Liver (tissue), 9 donors: Measurements from ENCODE around the gene FNBP1L. TPM values are rescaled to one million over a fixed set of nuclear protein-coding genes. Genes with fewer than 3 reads are reported as not detected.

ENCODE experiments used
- DNase-seq: peaks from one replicate; pipeline ENCODE4 v3.0.0-alpha.2; 2017; ENCODE audit warnings: low spot score
- H3K27ac ChIP-seq, 2 donors: one replicate each; pipeline ENCODE4 v1.7.0; 2013; ENCODE audit warnings: inconsistent platforms in 2 of 2, low read length in 2 of 2, control low read depth in 1 of 2, low read depth in 1 of 2, mild to moderate bottlenecking in 1 of 2
- H3K27me3 ChIP-seq, 4 donors: one replicate each; pipeline versions ENCODE4 v1.6.1 to v1.7.0; 2013; ENCODE audit warnings: low read length in 3 of 4, inconsistent platforms in 1 of 4, mild to moderate bottlenecking in 1 of 4, moderate library complexity in 1 of 4; ENCODE audit not compliant: control insufficient read depth in 4 of 4, insufficient read depth in 4 of 4
- H3K36me3 ChIP-seq, 4 donors: one replicate each; pipeline versions ENCODE4 v1.6.1 to v1.7.0; 2013; ENCODE audit warnings: low read length in 3 of 4, mild to moderate bottlenecking in 3 of 4, low read depth in 1 of 4, moderate library complexity in 1 of 4; ENCODE audit not compliant: control insufficient read depth in 4 of 4, insufficient read depth in 3 of 4
- H3K4me1 ChIP-seq, 4 donors: one replicate each; pipeline versions ENCODE4 v1.6.1 to v1.7.0; 2013; ENCODE audit warnings: low read length in 3 of 4, mild to moderate bottlenecking in 3 of 4, moderate library complexity in 1 of 4; ENCODE audit not compliant: control insufficient read depth in 4 of 4, insufficient read depth in 4 of 4
- H3K4me3 ChIP-seq, 3 donors: one replicate each; pipeline versions ENCODE4 v1.6.1 to v1.7.0; 2013; ENCODE audit warnings: low read length in 3 of 3, control low read depth in 1 of 3, low read depth in 1 of 3, mild to moderate bottlenecking in 1 of 3
- H3K9ac ChIP-seq, 2 donors: one replicate each; pipeline ENCODE4 v1.7.0; 2013; ENCODE audit warnings: low read length in 2 of 2, mild to moderate bottlenecking in 2 of 2, moderate library complexity in 2 of 2, control low read depth in 1 of 2, low read depth in 1 of 2
- H3K9me3 ChIP-seq, 4 donors: one replicate each; pipeline versions ENCODE4 v1.6.1 to v1.7.0; 2013; ENCODE audit warnings: low read length in 3 of 4; ENCODE audit not compliant: control insufficient read depth in 4 of 4
- ATF3 ChIP-seq: IDR thresholded peaks from 2 replicates; pipeline ENCODE4 v1.6.1; 2016; ENCODE audit warnings: antibody characterized with exemption
- CTCF ChIP-seq: fragments of 150-350 bp; IDR thresholded peaks from 2 replicates; pipeline ENCODE4 v1.5.1; 2017; ENCODE audit warnings: improper control_type of control experiment, low read depth, low read length; ENCODE audit not compliant: missing input control
- EGR1 ChIP-seq, 2 donors: IDR thresholded peaks; 2 replicates each; pipeline ENCODE4 v1.6.1; 2016 to 2018; ENCODE audit warnings: antibody characterized with exemption in 2 of 2, low read depth in 2 of 2
- FOXA1 ChIP-seq: IDR thresholded peaks from 2 replicates; pipeline ENCODE4 v1.6.1; 2016; ENCODE audit warnings: antibody characterized with exemption
- FOXA2 ChIP-seq: IDR thresholded peaks from 2 replicates; pipeline ENCODE4 v1.6.1; 2016; ENCODE audit warnings: antibody characterized with exemption
- GABPA ChIP-seq, 2 donors: IDR thresholded peaks in 1 of 2; conservative IDR thresholded peaks in 1 of 2; 2 replicates each; pipeline ENCODE4 v1.6.1; 2016; ENCODE audit warnings: antibody characterized with exemption in 2 of 2, mild to moderate bottlenecking in 1 of 2, moderate library complexity in 1 of 2
- HNF4A ChIP-seq, 2 donors: conservative IDR thresholded peaks; 2 replicates each; pipeline ENCODE4 v1.6.1; 2016; ENCODE audit warnings: antibody characterized with exemption in 2 of 2, mild to moderate bottlenecking in 2 of 2
- HNF4G ChIP-seq: IDR thresholded peaks from 2 replicates; pipeline ENCODE4 v1.6.1; 2016; ENCODE audit warnings: antibody characterized with exemption
- JUND ChIP-seq, 2 donors: IDR thresholded peaks; 2 replicates each; pipeline ENCODE4 v1.6.1; 2016; ENCODE audit warnings: antibody characterized with exemption in 2 of 2
- MAX ChIP-seq: IDR thresholded peaks from 2 replicates; pipeline ENCODE4 v1.6.1; 2016; ENCODE audit warnings: antibody characterized with exemption
- NR2F2 ChIP-seq: IDR thresholded peaks from 2 replicates; pipeline ENCODE4 v1.6.1; 2016; ENCODE audit warnings: antibody characterized with exemption
- RAD21 ChIP-seq, 2 donors: IDR thresholded peaks; 2 replicates each; pipeline ENCODE4 v1.6.1; 2016; ENCODE audit warnings: antibody characterized with exemption in 2 of 2, mild to moderate bottlenecking in 2 of 2
- REST ChIP-seq: IDR thresholded peaks from 2 replicates; pipeline ENCODE4 v1.6.1; 2016; ENCODE audit warnings: antibody characterized with exemption, mild to moderate bottlenecking
- RXRA ChIP-seq, 2 donors: IDR thresholded peaks; 2 replicates each; pipeline ENCODE4 v1.6.1; 2017 to 2018; ENCODE audit warnings: antibody characterized with exemption in 2 of 2, mild to moderate bottlenecking in 1 of 2
- SP1 ChIP-seq: IDR thresholded peaks from 2 replicates; pipeline ENCODE4 v1.6.1; 2018; ENCODE audit warnings: antibody characterized with exemption, mild to moderate bottlenecking
- TAF1 ChIP-seq: conservative IDR thresholded peaks from 2 replicates; pipeline ENCODE4 v1.6.1; 2016; ENCODE audit warnings: antibody characterized with exemption, mild to moderate bottlenecking
- YY1 ChIP-seq: IDR thresholded peaks from 2 replicates; pipeline ENCODE4 v1.6.1; 2016; ENCODE audit warnings: antibody characterized with exemption, mild to moderate bottlenecking
- ZBTB33 ChIP-seq: IDR thresholded peaks from 2 replicates; pipeline ENCODE4 v1.6.1; 2016; ENCODE audit warnings: antibody characterized with exemption
- WGBS: extraction: QIAGEN DNeasy Blood & Tissue Kit; methylation state at CpG from one replicate; pipeline ENCODE4 v1.1.7; 2013; 5-methylcytosine and 5-hydroxymethylcytosine counted together
- polyA plus RNA-seq, 2 donors: library from polyadenylated mRNA; stranded (reverse) in 1 of 2; unstranded in 1 of 2; fragments of 200-250 nt in 1 of 2; fragments of >200 nt in 1 of 2; fragmentation: Nextera tagmentation in 1 of 2; extraction: Ambion mirVana in 1 of 2; gene quantifications; one replicate each; pipeline versions ENCODE4 v1.2.1 to v1.2.3, GENCODE V29; 2013 to 2015
- total RNA-seq, 2 donors: library from RNA; depleted of rRNA; stranded (reverse); fragments of >200 nt; gene quantifications; one replicate each; pipeline ENCODE4 v1.2.3, GENCODE V29; 2014
- donor health status: healthy.
- donor health status: healthy.
- donor health status: healthy.
- donor health status: healthy.
- donor health status: healthy.

FNBP1L gene
- total and polyA plus RNA-seq, 4 donors = 5.3 to 13.5 (median 8.9) TPM

GRCh38 chr1:93459126-93459525 is 11.2 kb downstream of the FNBP1L start:
- 98% methylated on average over 3 of the region's 3 CpGs for WGBS
- Histone ChIP-seq H3K36me3 (no peaks in the 10 kb centered on the region), H3K9me3 (no peaks in the 10 kb centered on the region), H3K4me1 (peaks cover 0 to 3% (median 1%) of the 10 kb centered on the region in 4 donors), H3K4me3 (no peak overlapping the region), H3K27ac (no peak overlapping the region), H3K27me3 (no peaks in the 10 kb centered on the region), H3K9ac (no peak overlapping the region)
- no peak for DNase-seq
- TF ChIP-seq YY1 (no peak), GABPA (IDR thresholded peaks at IDR 0.05 in 1 of 2, conservative IDR thresholded peaks at IDR 0.05 in 1 of 2) (no peak), ZBTB33 (no peak), RAD21 (IDR thresholded peaks at IDR 0.05) (no peak), CTCF (no peak), RXRA (IDR thresholded peaks at IDR 0.05) (no peak), HNF4A (conservative IDR thresholded peaks at IDR 0.05) (no peak), EGR1 (IDR thresholded peaks at IDR 0.05; ENCODE audit: low read depth in 2 of 2) (no peak), REST (no peak), FOXA2 (no peak), ATF3 (no peak), MAX (no peak), HNF4G (no peak), SP1 (no peak), NR2F2 (no peak), TAF1 (no peak), JUND (IDR thresholded peaks at IDR 0.05) (no peak), FOXA1 (no peak)

- Histone ChIP-seq H3K27me3 (no peaks in the 10 kb centered on the region), H3K4me1 (peaks cover 0 to 3% (median 1%) of the 10 kb centered on the region in 4 donors), H3K36me3 (no peaks in the 10 kb centered on the region), H3K27ac (no peak overlapping the region), H3K9ac (no peak overlapping the region), H3K4me3 (no peak overlapping the region), H3K9me3 (no peaks in the 10 kb centered on the region)
- 54% methylated on average over 5 of the region's 5 CpGs for WGBS
- DNase-seq = no peak
- no peak for TF ChIP-seq NR2F2
- peak in 1 of 2 donors; percentile 34 for TF ChIP-seq RXRA (IDR thresholded peaks at IDR 0.05)
- TF ChIP-seq HNF4A (conservative IDR thresholded peaks at IDR 0.05) = no peak
Measured at GRCh38 chr1:93461236-93461635, 13.3 kb downstream of the FNBP1L start.
